IPS DF 19.7 (cell line): Measurements from ENCODE around the gene RALB.

Experiments used
- DNase-seq: peaks from one replicate; pipeline ENCODE4 v3.0.0-alpha.2; 2013; ENCODE audit warnings: low read depth, low spot score

The RALB gene

GRCh38 chr2:120262761-120263428, 10.2 kb downstream of the RALB start:
- no peak for DNase-seq

- no peak for DNase-seq
Measured at GRCh38 chr2:120265006-120265405, 12.4 kb downstream of the RALB start.

GRCh38 chr2:120267348-120267747, 14.7 kb downstream of the RALB start:
- DNase-seq = no peak

GRCh38 chr2:120269076-120269744, 16.6 kb downstream of the RALB start:
- DNase-seq = no peak

GRCh38 chr2:120269816-120270215, 17.2 kb downstream of the RALB start:
- no peak for DNase-seq

- DNase-seq = no peak
Measured at GRCh38 chr2:120271711-120272379, 19.2 kb downstream of the RALB start.

- no peak for DNase-seq
Measured at GRCh38 chr2:120272763-120273481, 20.3 kb downstream of the RALB start.

- no peak for DNase-seq
Measured at GRCh38 chr2:120275617-120276400, 23.2 kb downstream of the RALB start.

- no peak for DNase-seq
Measured at GRCh38 chr2:120277505-120278205, 25.0 kb downstream of the RALB start.

GRCh38 chr2:120278901-120279300, 26.2 kb downstream of the RALB start:
- DNase-seq = no peak

GRCh38 chr2:120279708-120280107, 27.1 kb downstream of the RALB start:
- no peak for DNase-seq

GRCh38 chr2:120283649-120284048, 31.0 kb downstream of the RALB start:
- DNase-seq = peak; percentile 75

GRCh38 chr2:120285056-120285455, 32.4 kb downstream of the RALB start:
- no peak for DNase-seq

GRCh38 chr2:120287183-120288015, 34.7 kb downstream of the RALB start:
- DNase-seq = no peak

GRCh38 chr2:120288016-120288373, 35.3 kb downstream of the RALB start:
- no peak for DNase-seq

GRCh38 chr2:120289221-120289906, 36.7 kb downstream of the RALB start:
- DNase-seq = no peak

- no peak for DNase-seq
Measured at GRCh38 chr2:120290737-120291136, 38.1 kb downstream of the RALB start.

- no peak for DNase-seq
Measured at GRCh38 chr2:120291401-120292311, 39.0 kb downstream of the RALB start.
